GM11168 (cell line): ENCODE data around the gene RHBDL1.

Experiments
- in situ Hi-C: fragments of 300-500 bp; cut with MboI; formaldehyde crosslinking; loops from one replicate; pipeline ENCODE4 v1.12.0; 2022; ENCODE audit warnings: low sequenced_read_pairs; ENCODE audit not compliant: unreplicated experiment

RHBDL1 gene

DNA sequence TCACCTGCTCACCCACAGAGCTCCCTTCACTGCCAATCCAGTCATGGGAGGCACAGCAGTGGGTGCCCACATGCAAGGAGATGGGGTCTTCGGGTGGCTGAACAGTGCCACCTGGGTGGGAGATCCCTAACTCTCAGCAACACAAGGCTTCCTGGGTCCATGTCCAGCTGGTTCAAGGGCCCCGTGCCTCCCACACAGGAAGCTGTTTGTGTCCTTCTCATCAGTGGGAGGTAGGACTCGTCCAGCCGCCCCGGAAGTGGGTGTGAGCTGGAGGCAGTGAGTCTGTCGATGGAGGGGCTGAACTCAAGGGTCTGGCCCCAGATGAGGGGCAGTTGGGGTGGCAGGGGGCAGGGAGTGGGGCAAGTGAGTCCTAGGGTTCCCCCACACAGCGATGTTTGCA lies 28.6 kb downstream of the RHBDL1 start:
- in situ Hi-C loops: no loop called here

DNA sequence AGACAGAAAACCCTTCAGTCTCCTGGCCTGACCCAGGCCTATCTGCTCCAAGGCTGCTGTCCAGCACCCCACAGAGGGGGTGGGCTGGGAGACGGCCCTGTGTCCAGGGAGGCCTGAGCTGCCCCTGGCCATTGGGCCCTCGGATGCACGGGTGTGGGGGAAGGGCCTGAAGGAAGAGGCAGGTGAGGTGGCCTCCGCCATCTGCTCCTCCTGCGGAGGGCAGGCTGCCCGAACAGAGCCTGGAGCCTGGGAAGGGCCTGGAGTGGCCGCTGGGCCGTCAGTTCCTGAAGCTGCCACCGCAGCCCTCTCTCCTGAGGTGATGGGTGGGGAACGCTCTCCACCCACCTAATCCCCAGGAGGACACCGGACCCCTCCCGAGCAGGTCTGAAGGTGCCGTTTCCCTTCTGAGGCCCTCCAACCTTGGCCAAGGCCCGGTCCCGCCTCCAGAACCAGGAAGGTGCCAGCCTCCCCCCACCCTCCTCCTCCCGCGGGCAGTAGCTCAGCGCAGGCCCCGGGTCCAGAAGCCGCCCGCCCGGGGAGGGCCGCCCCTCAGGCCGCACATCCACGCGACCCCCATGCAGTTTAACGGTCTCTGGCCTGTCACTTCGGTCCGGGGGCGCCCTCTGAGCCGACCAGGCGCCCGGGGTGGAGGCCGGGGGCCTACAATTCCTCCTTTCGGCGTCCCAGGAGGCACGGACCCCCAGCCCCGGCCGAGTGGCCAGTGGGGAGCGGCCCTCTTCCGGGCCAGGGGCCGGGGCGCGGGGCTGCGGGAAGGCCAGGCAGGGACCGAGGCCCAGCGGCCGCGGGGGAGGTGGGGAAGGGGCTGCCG lies 29.3 kb downstream of the RHBDL1 start:
- in situ Hi-C loops: no loop called here

DNA sequence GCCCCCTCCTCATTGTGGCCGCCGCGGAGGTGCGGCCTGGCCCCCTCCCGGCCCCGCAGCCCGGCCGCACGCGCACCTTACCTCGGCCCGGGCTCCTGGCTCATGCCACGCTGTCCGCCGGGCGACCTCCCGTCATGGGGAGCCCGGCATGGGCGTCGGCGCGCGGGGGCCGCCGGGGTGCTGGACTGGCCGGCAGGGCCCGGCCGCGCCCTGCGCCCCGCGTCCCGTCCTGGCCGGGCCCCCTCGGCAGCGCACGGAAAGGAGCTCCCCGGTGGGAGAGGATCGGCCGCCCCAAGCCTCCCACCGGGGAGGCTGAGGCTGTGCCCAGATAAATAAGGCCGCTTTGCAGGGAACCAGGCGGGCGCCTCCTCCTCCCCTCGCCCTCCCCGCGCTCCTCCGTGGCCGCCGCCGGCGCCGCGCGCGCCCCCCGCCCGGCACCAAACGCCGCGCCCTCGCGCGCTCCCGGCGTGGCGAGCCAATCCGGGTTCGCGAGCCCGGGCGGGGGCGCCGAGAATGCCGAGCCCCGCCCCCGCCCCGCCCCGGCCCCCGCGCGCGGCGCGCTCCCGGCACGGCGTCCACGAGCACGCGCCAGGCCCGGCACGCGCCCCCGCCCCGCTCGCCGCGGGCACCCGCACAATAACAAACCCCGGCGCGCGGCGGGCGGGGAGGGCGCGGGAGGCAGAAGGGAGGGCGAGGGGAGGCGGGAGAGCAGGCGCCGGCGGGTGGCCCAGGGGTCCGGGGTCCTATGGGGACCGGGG lies 30.1 kb downstream of the RHBDL1 start, which contains the start of gene FBXL16:
TSS of gene FBXL16 (minus strand) at position 371 of the 758 bp plus-strand sequence. CDS start 8,396 bp downstream, outside the sequence.
- in situ Hi-C loops: no loop called here

DNA sequence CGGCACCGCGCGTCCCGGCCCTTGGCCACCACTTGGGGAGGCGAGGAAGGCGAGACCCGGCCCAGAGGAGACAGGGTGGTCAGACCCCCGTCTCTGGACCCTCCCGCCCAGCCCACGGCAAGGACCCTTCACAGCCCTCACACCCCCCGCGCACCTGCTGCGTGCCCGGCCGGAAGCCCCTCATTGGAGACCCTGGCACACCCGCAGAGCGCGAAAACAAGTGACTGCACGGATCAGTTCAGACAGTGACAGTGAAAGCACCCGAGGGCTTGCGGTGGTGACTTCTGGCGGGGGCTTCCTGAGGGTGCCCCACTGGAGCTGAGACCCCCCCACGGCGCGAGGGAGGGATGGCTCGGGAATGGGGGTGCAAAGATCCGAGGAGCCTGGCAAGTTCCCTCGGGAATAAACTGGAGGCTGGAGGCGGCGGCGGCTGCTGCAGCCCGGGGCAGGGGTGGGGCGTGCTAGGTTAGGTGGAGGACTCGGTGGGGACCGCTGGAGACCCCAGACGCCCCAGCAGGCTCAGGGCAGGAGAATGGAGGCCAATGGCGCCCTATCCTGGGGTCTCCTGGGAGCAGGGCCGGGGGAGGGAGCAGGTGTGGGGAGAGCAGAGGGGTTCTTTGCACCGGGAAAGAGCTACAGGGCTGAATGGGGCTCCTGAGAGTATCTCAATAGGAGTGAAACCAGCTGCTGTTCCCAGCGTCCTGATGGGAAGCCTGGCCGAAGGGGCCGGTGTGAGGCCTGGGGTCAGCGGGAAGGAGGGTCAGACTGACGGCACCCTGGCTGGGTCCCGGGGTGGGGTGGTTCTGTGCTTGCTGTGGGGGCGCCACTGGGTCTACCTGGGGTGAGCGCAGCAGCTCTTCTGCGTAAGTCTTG lies 31.0 kb downstream of the RHBDL1 start:
- in situ Hi-C loops: no loop called here

DNA sequence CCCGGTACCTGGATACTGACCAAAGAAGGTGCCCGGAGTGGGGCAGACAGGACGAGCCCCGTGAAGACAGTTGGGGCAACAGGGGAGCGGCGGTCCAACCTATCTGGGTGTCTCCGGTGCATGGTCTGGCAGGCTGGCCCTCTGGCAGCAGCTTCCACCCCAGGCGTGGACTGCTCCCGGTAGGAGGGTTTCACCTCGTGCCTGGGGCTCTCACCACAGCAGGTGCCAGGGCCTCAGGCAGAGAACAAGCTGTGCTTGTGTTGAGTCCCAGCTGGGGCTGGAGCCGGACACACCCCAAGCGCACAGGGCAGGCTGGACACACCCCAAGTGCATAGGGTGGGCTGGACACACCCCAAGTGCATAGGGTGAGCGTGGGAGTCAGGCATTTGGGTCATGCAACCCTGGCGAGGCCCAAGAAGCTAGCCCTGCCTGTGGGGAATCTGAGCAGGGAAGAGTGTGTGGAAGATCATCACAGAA lies 31.6 kb downstream of the RHBDL1 start:
- in situ Hi-C loops: no loop called here

DNA sequence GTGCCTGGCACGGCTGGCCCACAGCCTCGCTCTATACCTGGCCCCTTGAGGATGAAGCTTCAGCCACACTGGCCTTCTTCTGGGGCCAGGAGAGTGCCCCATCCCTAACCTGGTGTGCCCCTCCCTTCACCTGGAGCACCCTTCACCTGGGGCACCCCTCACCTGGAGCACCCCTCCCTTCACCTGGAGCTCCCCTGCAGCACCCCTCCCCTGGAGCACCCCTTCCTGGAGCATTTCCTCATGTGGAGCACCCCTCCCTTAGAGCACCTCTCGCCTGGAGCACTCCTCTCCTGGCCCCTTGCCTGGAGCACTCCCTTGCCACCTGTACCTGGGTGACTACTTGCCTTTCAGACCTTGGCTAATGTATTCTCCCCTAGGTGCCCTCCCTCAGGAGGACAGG lies 32.5 kb downstream of the RHBDL1 start:
- in situ Hi-C loops: no loop called here

DNA sequence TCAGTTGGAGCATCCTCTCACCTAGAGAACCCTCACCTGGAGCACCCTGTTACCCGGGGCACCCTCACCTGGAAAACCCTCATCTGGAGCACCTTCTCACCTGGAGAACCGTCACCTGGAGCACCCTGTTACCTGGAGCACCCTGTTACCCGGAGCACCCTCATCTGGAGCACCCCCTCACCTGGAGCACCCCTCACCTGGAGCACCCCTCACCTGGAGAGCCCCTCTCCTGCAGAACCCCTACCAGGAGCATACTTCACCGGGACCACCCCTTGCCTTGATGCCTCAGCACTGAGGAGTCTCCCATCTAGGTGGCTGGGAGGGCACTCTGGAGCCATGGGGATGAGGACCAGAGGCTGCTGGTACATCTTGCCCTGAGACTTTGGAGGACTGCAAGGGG lies 33.5 kb downstream of the RHBDL1 start:
- in situ Hi-C loops: no loop called here

DNA sequence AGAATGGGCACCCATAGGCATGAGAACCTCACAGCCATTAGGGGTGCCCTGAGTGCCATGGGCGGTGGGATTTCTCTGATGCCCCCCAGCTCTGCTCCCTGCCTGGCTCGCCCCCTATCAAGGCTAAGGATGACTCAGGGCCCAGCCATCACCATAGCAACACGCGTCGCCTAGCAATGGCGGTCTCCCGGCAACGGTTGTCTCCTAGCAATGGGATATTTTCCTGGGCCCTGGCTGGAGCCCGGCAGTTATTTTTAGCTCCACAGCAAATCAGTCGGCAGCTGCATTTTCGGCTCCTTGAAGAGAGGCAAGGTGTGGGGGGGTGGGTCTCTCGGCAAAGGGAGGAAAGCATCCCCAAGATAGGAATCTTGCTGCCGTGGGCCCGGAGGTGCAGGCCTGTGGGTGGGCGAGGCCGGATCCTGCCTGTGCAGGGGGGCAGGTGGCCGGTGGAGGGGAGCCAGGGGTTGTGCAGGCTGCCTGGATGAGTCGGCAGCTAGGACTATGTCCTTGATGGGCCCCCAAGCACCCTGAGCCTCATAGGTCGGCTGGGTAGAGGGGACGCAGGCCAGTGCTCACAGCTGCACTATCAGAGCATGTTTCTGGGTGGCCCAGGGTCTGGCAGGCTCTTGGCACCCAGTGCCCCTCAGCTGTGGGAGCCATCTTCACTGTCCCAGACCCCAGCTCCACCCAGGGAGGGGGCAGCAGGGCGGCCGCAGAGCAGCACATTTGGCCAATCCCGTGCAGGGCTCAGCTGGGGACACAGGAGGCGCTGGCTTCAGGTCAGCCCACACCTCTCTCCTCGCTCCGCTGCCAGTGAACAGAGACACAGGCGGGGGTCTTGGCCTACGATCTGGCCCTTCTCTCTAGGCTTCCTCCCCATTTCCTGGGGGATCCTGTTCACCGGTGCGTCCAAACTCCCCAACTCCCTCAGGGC lies 34.4 kb downstream of the RHBDL1 start:
- in situ Hi-C loops: loop anchor here (5.0 kb wide), 1 partner anchor 77 kb away; the partner anchor contains the start of genes CHTF18 and RPUSD1

DNA sequence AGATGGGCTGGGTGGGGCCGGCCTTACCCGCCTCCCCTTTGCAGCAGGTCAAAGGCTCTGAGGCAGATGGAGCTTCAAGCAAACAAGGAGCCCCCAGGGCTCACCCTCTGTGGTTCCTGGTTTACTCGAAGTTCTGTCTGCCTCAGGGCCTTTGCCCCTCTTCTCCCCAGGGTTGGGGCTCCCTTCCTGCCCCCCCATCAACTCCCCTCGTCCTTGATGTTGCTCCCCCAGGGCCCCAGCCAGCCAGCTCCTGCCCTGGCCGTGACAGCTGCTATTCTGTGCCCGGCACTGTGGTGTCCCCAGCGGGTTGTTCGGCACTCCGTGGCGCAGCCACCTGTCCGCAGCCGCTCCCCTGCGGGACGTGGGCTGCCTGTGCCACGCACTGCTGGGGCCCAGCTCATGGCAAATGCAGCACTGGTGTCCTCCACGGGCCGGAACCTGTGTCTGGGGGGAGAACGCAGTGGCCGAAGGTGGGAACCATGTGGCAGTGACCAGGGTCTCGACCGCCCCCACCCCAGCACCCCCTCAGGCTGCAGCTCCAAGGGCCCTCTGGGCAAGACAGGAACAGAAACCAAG lies 35.1 kb downstream of the RHBDL1 start:
- in situ Hi-C loops: loop anchor here (5.0 kb wide), 1 partner anchor 77 kb away; the partner anchor contains the start of genes CHTF18 and RPUSD1

DNA sequence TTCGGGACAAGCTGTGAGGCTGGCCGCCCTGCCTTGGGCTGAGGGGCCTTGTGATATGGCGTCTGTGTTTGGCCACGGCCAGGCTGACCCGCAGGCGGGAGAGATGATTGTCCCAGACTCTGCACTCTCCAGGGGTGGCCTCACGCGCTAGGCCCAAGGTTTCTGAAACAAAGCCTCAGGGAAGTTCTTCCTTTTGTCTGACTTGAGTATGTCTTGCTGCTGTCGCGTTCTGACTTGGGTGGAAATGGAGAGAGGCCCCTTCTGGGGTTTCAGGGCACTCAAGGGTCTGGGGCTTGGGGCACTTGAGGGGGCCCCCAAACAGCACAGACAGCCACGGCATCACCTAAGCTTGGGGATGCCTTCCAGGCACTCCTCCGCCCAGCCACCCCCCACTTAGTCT lies 35.6 kb downstream of the RHBDL1 start:
- in situ Hi-C loops: loop anchor here (5.0 kb wide), 1 partner anchor 76 kb away; the partner anchor contains the start of genes CHTF18 and RPUSD1

DNA sequence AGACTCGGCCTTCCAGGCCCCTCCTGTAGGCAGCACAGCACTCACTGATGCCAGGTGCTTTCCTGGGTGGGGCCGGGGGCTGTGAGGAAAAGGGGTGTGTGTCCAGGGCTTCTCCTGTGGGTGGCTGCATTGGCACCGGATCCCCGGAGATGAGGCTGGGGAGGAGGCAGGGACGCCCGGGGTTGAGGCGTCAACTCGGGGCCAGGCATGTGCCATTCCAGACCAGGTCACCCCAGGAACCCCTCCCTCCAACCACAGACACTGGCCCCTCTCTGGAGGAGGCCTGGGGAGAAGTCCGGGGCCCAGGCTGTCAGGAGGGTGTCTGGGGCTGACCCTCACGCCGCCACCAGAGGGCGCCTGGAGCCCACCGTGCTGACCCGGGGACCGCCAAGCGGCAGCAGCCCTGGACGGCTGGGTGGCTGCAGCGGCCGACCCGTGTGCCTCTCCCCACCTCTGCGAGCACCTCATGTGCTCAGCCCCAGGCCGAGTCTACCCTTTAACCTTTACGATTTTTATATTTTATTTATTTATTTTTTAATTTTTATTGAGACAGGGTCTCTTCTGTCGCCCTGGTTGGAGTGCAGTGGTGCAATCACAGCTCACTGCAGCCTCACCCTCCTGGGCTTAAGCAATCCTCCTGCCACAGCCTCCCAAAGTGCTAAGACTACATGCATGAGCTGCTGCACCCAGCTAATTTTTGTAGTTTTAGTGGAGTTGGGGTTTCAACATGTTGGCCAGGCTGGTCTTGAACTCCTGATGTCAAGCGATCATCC lies 36.3 kb downstream of the RHBDL1 start:
- in situ Hi-C loops: loop anchor here (5.0 kb wide), 1 partner anchor 76 kb away; the partner anchor contains the start of genes CHTF18 and RPUSD1

DNA sequence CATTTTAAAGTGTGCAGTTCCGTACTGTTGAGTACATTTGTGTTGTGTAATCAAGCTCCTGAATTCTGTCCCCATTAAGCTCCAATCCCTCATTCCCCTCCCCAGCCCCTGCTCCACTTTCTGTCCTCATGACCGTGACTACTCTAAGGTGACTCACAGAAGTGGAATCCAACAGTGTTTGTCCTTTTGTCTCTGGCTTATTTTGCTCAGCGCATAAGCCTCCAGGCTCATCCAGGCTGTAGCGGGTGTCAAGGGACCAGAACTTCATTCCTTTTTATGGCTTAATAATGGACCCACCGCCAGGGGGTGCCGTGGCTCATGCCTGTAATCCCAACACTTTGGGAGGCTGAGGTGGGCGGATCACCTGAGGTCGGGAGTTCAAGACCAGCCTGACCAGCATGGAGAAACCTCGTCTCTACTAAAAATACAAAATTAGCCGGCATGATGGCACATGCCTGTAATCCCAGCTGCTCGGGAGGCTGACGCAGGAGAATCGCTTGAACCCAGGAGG lies 37.3 kb downstream of the RHBDL1 start:
- in situ Hi-C loops: loop anchor here (5.0 kb wide), 1 partner anchor 75 kb away; the partner anchor contains the start of genes CHTF18 and RPUSD1

DNA sequence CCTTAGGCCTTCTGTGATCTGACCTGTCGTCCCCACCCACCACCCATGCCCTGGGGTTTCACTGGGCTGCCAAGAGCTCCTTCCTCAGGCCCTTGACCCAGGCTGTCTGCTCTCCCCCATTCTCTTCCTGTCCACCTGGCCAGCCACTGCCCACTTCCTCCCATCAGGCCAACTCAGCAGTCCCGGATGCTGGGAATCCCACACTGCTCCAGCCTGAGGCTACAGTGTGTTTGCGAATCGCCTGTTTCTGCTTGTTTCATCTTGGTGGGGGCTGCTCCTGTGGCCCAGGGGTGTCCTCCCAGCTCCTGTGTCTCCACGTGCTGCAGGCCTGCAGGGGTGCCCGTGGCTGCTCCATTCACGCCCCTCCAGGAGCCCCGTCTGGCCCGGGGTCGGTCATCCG lies 38.6 kb downstream of the RHBDL1 start:
- in situ Hi-C loops: loop anchor here (5.0 kb wide), 1 partner anchor 73 kb away; the partner anchor contains the start of genes CHTF18 and RPUSD1

DNA sequence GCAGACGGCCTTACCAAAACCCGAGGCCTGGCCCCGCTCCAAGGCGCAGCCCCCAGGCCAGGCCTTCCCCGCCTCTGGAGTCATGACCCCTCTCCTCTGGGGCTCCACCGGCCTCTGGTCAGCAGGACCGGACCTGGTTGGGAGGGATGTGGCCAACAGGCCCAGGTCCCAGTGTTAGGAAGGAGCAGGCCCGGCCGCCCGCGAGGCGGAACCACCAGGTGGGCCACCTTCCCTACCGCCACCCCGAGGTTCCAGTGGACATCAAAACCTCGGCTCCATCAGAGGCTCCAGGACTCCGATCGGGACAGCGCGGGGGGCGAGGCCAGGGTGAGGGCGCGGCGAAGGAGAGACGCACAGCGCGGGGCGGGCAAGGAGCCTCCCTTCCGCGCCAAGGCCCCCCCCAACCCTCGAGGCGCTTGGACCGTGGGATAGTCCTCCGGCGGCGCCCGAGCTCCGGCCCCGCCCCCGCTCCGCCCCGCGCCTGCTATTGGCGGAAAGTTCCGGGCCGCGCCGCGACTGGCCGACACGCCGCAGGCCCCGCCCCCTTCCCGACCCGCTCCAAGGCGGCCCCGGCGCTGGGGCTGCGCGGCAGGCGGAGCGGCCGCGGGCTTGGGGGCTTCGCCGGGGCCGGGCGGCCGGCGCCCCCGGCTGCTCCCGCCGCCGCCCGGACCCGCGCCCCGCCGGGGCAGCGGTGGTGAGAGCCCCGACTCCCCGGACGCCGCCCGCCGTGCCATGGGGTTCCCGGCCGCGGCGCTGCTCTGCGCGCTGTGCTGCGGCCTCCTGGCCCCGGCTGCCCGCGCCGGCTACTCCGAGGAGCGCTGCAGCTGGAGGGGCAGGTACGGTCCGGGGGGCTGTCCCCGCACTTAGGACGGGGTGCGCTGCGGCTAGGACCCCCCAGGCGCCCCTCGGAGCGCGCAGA lies 39.3 kb downstream of the RHBDL1 start, which contains the start of gene METRN:
TSS of gene METRN (plus strand) at position 561 of the 919 bp plus-strand sequence. CDS start at position 733, 172 bp downstream.
- in situ Hi-C loops: loop anchor here (5.0 kb wide), 1 partner anchor 72 kb away; the partner anchor contains the start of genes CHTF18 and RPUSD1

DNA sequence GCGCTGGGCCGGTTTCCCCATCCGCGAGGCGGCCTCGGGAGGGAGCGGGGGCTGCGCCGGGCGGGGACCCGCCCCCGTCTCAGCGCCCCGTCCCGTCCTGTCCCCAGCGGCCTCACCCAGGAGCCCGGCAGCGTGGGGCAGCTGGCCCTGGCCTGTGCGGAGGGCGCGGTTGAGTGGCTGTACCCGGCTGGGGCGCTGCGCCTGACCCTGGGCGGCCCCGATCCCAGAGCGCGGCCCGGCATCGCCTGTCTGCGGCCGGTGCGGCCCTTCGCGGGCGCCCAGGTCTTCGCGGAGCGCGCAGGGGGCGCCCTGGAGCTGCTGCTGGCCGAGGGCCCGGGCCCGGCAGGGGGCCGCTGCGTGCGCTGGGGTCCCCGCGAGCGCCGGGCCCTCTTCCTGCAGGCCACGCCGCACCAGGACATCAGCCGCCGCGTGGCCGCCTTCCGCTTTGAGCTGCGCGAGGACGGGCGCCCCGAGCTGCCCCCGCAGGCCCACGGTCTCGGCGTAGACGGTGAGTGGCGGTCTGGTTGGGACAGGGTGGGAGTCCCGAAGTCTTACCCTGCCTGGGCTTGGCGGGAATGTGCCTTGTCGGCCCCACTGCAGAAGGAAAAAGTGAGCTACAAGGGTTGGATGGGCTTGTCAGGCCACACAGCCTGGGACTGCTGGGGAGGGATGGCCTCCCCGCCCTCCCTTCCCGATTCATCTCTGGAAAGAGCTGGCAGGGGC lies 40.2 kb downstream of the RHBDL1 start:
- in situ Hi-C loops: no loop called here

DNA sequence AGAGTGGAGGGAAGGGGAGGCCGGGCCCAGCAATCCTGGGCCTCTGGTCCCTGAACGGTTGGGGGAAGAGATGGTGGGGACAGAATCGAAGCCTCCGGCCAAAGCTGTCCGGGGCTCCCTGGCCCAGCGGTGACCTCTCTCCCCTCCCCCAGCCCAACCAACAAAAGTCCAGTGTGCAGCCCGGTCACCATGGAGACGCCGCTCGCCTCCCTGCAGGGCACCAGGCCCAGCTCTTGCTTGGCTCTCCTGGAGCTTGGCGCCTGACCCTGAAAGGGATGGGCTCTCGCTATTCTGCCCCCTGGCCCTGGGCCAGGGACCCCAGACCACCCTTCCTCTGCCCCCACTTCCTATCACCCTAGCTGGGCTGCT lies 40.7 kb downstream of the RHBDL1 start:
- in situ Hi-C loops: no loop called here
